IPS-NIHi11 (cell line): ENCODE measurements around the gene MPEG1.

ENCODE experiments used
- DNase-seq: peaks from one replicate; pipeline ENCODE4 v3.0.0; 2012; ENCODE audit warnings: mixed read lengths, low spot score

MPEG1 gene, protein sequence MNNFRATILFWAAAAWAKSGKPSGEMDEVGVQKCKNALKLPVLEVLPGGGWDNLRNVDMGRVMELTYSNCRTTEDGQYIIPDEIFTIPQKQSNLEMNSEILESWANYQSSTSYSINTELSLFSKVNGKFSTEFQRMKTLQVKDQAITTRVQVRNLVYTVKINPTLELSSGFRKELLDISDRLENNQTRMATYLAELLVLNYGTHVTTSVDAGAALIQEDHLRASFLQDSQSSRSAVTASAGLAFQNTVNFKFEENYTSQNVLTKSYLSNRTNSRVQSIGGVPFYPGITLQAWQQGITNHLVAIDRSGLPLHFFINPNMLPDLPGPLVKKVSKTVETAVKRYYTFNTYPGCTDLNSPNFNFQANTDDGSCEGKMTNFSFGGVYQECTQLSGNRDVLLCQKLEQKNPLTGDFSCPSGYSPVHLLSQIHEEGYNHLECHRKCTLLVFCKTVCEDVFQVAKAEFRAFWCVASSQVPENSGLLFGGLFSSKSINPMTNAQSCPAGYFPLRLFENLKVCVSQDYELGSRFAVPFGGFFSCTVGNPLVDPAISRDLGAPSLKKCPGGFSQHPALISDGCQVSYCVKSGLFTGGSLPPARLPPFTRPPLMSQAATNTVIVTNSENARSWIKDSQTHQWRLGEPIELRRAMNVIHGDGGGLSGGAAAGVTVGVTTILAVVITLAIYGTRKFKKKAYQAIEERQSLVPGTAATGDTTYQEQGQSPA

DNA sequence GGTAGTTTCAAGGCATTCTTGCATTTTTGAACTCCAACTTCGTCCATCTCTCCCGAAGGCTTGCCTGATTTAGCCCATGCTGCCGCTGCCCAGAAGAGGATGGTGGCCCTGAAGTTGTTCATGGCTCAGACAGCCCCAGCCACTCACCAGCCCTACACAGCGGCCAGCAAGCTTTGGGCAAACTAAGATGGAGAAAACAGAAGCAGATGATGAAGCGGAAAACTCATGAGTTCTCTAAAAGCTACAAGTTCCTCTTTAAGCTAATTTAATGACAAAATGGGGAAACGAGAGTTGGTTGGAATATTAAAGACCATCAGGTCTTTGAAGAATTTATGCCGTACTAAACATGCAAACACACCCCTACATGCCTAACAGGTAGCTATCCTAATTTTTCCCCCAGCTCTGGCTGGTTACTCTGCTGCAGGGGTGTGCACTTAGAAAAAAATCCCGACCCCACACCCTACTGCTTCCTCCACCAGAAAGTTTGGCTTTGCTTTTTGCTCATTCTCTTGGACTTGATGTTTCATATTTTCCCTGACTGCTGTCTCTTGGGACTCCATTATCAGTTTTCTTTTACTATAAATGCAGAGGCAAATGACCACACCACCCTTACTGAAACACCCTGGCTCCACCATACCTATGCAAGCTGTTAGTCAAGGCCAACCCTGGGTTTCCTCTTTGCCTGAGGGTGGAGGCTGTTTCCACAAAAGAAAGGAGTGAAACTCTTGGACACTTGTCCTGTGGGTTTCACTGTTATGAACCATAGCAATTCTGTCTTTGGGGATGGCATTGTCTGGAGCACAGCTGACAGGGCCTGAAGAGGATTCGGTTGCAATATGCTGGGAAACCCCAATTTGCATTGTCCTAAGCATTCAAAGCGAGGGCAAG is at the start of gene MPEG1:
MPEG1 (minus strand) TSS at position 184 of the 888 bp plus-strand sequence; CDS start at position 122, 62 bp downstream.
- DNase-seq = no peak

DNA sequence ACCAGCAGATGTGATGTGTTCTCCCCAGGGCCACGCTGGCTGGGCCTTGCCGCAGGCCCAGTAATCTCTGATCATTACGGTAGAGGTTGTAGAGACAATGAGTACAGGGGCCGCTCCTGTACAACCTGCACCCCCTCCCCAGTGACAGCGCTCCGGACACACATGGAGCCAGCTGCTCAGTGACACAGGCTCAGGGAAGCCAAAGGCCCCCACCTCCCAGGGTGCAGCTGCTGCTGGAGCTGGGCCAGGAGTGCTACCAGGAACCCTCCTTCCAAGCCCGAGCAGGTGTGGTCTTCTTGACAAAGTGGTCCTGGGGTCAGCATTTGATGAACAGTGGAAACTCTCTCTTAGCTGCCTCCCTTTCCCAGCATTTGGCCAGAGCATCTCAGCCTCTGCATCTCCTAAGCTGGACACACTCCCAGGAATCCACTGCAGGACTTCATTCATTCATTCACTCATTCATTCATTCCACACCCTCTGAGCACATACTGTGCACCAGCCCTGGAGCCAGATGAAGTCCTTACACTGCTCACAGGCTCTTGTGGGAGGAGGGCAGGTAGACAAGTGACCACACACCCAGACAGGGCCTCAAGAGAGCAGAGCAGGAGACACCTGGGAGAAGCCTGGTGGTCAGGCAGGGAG is 49.6 kb upstream of the MPEG1 start:
- no peak for DNase-seq

DNA sequence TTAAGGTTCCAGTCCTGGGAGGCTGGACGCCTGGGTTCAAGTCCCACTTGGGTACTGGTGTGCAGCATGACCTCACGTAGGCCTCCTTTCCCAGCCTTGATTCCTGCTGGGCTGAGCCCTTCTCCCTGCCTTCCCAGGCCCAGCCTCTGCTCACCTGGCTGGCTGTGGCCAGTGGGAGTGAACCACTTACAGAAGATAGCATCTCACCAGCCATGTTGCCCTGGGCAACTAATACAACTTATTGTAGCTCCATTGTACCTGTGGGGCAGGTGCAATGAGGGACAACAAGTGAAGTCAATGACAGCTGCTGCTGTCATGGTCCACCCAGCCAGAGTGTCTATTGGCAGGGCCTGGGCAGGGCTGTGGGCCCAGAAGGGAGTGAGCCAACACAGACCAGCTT is 48.4 kb upstream of the MPEG1 start:
- DNase-seq = no peak

DNA sequence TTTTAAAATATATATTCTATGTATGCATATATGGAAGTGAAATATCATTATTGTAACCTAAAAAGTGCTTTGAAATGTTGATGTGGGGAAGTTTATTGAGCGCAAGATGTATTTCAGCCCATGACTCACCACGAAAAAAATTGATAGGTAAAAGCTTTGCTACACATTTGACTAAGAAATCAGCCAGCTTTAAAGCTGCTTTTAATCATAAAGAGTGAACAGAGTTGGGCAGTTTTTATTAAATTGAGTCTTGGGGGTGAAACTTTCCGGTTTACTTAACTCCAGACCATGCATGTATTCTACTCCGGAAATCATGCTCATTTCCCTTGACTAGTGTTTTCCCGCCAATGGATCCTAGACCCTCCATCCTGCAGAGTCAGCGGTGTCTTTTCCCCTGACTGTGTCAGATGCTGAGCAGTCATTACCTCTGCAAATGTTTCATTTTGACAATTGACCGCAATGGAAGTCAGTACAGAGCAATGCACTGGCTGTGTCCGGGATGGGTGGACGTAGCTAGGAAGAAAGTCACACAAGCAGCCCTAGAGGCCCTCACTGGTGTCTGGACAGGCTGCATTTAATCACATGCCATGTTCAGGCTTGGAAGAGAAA is 47.2 kb upstream of the MPEG1 start:
- DNase-seq = no peak

DNA sequence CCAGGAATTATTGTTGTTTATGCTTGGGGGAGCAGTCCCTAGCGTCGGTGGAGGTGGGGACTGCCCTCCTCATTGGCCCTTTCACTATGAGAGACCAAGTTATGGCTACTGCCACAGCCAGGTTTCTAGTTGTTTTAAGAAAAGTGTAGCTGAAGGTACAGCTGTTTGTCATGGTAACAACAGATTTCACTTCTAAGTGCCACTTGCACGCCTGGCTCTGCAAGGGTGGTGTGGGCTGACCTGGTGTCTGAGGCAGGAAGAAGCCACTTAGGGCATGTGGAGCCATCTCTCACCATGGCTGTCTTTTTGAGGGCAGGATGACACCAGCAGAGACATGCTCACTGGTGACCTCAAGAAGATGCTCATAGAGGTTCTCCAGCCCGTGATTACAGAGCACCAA is 46.3 kb upstream of the MPEG1 start:
- no peak for DNase-seq

DNA sequence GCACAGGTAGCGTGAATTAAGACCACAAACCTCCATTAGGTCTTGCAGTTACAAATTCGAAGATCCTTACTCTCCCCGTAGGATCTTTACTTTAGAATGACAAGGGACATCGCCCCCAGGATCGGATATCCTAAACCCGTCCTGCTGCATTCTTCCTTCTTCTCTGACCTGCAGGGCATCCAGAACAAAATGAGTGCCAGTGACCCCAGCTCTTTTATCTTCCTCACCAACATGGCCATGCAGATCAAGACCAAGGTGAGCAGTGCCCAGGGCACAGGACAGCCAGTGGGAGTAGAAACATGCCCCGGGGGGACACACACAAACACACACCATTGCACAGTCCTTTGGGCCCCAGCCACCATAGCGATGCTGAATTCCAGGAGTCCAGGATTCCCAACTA is 42.6 kb upstream of the MPEG1 start:
- no peak for DNase-seq

GRCh38 chr11:59254286-59254685 is 41.6 kb upstream of the MPEG1 start:
- DNase-seq = no peak

GRCh38 chr11:59253001-59253400 is 40.3 kb upstream of the MPEG1 start:
- no peak for DNase-seq

DNA sequence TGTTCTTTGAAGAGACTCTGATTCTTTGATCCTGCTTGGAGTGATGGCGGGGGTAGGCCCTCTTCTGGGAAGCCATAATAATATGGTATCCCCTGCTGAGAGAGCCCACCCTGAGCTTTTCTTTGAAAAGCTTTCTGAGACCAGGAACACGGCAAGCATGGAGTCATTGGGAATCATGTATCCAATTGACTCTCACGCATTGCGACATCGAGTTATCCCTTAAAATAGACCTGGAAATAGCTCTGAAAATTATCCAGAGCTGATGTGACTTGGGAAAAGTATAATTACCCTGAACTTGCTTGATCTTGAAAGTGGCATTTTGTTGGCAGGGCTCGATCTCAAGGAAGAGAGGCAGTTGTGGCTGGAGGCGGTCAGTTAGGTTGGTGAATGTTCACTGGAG is 36.8 kb upstream of the MPEG1 start:
- no peak for DNase-seq

GRCh38 chr11:59247531-59248227 is 35.0 kb upstream of the MPEG1 start:
- no peak for DNase-seq

GRCh38 chr11:59243633-59244032 is 30.9 kb upstream of the MPEG1 start:
- DNase-seq = no peak

DNA sequence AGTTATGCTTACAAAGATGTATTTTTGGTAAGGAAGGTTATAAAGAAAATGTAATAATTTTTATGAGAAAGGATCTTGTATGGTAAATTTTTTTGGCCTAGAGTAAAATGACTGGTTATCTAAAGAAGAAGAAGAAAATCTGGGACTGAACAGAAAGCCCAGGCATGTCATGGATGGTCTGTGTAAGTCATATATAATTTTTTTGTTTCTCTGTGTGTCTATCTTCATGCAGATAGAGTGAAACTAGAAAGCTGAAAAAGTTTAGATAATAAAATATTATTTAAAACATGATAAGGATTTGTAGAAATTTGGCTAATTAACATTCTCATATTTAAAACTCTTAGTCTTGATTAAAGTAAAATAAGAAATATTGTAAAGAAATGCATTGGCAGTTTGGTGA is 27.6 kb upstream of the MPEG1 start:
- no peak for DNase-seq

GRCh38 chr11:59226396-59226795 is 13.7 kb upstream of the MPEG1 start:
- DNase-seq = no peak

GRCh38 chr11:59225017-59225416 is 12.3 kb upstream of the MPEG1 start:
- no peak for DNase-seq

DNA sequence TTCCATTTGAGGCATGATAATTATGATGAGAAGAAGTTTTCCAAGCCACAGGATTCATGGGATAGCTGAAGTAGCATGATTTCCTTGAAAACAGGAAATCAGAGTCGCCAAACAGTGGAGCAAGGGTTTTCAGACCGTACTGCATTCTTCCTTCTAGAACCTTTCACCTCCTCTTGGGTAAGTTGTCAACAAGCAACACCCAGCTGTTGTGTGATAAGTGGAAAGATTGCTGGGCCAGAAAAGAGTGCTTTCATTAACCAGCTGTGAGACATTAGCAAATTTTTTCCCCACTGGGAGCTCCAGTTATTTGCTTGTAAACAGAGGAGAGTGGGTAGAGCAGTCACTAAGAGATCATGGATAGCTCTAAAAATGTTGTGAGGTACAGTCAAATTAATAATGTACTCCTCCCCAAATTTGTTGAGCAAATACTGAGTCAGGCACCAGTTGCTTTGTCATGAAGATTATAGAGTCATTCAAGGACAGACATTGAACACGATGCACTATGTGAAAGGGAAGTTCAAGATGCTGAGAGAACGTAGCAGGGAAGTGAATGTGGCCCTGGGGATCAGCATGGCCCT is 11.7 kb upstream of the MPEG1 start:
- no peak for DNase-seq

- DNase-seq = no peak
These were observed 10.9 kb upstream of the MPEG1 start for GRCh38 chr11:59223611-59224010.

DNA sequence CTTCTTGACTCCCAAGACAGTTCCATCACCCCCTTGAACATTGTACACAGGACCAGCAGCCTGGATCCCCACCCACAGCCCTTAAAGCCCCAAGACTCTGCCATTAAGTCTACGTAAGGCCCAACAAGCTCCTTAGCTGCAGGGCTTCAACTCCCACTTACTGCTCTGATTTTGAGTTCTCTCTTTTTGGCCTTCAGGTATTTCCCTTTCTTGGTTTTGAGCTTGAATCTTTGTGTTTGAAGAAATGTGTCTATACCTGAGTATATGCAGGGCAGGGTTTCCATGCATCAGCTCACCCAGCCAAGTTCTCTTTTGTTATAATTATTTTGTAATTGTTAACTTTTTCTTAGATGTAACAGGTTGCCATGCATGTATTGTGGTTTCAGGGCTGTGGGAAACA is 10.4 kb upstream of the MPEG1 start:
- DNase-seq = no peak

DNA sequence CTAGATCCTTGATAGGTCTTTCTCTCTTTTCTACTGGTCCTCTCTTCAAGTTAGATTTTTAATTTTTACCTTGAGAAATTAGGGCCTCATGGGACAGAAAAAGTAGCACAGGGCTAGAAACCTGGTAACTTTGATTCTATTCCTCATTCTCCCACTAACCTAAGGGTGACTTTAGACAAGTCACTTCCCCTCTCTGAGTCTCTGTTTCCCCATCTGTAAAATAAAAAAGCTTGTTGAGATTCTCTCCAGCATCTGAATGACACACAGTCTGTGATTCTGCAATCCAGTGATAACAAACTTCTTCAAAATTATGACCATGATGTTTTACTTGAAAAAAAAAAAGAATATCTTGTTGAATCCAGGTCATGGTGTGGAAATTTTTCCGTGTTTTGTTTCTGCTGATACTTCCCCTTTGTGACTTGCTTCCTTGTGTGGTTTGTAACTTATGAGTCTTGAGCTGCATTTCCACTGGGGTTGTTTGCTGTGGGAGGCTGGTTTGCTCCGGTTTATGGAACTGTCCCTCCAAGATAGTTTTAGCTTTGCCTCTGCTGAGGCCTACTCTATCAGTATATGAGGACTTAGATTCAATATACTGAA is 9.8 kb upstream of the MPEG1 start:
- no peak for DNase-seq

GRCh38 chr11:59221441-59221840 is 8.7 kb upstream of the MPEG1 start:
- no peak for DNase-seq

DNA sequence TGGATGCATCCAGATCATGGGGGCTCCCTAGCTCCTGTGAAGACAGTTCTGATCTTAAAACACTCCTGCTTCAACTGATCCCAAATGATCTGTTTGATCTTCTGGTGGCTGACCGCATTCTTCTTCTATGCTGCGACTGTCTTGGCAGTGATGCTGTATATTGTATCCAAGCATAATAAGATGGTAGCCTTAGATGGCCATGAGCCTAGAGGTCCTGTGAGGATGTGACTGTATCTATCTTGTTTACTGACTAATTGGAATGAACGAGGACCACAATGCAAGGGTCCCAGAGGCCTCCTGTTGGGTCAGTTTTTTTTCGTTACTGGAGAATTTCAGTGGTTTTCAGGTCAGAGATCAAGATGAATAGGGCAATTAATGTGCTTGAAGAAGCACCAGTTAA is 7.1 kb upstream of the MPEG1 start:
- no peak for DNase-seq
